HG02870 (cell line): ENCODE results near the gene FSD1L.

ENCODE experiments used
- ATAC-seq: cut with Tn5 transposase; IDR thresholded peaks from one replicate; pipeline ENCODE4 v1.9.1; 2021; ENCODE audit warnings: mild to moderate bottlenecking, moderate library complexity; ENCODE audit not compliant: unreplicated experiment

The FSD1L gene

DNA sequence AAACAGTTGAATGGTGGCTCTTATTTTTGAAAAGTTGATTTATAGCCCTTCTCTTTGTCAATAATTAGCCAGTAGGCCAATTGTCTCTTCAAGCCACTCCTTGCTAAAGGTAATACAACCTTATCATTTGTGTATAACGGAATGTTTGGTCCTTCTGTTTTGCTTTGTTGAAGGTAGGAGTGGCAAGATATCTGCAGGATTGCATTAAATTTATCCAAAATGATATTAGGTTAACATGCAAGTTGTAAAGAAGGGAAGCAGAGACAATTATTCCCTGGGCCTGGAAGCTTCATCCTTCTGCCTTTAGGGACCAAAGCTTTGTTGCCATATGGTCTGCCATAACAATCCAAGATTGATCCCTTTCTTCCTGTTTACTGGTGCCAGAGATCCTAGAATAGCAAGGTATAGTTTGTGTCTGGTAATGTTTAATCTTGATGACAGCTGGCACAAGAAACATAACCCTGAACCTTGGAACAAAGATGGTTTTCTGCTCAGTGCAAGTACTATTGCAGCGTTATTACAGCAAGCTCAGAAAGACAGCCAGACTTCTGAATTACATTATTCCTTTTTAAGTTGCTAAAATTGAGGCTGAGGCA is 15.5 kb upstream of the FSD1L start:
- ATAC-seq: no peak

DNA sequence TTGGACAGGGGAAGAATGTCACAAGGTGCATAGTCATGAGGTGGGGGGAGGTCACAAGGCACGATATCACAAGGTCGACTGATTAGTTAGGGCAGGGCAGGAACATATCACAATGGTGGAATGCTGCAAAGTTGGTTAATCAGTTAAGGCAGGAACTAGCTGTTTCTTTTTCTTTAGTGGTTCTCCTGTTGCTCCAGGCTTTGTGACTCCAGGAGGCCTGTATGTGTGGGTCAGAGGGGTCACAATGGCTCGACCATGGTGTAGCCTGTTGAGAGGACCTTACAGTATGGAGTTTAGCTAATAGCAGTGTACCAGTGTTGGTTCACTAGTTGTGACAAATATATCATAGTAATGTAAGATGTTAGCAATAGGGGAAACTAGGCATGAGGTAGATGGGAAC is 12.4 kb upstream of the FSD1L start:
- ATAC-seq: no peak

DNA sequence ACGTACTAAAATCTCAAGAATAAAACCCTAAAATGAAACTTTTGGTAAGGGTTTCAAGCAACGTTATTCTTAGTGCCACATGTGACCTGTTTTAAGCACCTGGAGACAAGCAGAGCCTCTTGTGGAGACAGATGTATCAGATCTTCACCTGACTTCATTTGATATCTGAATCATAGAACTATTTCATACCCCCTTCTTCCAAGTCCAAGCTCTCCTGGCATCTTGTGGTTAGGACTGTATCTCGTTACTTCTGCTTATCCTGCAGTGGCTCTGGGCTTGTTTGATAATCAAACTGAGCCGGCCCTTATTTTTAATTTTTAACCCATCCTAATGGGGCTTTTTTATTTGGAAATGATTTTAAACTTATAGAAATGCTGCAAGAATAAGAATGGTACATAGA is 11.1 kb upstream of the FSD1L start:
- no peak for ATAC-seq

DNA sequence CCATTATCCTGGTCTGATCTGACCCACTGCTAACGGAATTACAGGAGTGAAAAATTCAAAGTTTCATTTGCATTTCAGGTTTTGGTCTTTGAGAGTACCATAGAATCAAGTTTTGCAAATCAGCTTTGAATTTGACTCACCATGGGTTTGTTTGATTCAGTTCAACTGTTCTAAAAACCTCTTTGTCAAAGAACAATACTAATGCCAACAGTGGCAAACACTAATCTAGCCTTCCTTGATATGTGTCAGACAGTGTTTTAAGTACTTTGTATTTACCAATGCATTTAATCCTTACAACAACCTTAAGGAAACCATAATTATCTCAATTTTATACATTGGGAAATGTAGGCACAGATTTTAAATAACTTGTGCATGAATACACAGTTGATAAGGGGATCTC is 10.1 kb upstream of the FSD1L start:
- ATAC-seq: no peak

DNA sequence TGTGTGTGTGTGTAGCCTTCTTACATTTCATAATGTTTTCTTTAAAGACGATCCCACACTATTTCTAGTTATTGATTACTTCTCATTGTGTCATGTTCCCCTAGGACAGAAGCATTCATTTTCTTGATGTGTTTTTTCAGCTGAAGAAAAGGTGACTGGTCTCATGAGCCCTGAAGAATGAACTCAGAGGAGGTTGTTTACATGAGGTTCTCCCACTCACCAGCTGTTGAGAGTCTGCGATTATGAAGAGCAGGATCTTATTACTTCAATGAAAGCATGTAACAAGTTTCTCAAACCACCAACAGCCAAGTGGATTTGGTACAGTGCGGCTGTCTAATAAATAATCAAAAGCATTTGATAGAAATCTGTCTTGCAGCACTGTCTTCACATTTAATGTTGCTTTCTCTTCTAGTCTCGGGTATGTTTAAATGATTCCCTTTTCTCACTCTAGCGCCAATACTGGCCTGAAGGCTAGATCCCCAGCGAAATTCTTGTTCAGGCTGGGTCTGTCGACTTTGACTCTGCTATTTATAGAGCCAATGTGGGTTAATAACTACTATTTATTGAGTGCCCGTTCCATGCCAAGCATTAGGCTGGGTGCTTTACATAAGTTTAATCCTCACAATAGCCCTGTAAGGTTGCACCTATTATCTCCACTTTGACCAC is 9.6 kb upstream of the FSD1L start:
- ATAC-seq: no peak

DNA sequence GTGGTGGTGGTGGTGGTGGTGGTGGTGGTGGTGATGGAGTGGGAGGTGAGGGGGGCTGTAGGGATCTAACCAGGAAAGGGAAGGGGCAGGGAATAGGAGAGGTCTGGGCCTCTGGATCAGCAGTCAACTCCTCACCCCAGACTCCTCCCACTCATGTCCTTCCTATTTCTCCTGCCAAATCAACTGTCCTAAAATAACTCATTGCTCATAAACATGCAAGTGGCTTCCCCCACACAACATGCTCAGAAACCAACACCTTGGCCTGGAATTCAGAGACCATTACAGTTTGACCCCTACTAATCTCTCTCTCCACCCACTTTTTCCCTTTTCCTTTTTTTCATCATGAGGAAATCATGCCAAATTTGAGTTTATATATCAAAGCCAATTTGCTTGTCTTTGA is 8.4 kb upstream of the FSD1L start:
- no peak for ATAC-seq

DNA sequence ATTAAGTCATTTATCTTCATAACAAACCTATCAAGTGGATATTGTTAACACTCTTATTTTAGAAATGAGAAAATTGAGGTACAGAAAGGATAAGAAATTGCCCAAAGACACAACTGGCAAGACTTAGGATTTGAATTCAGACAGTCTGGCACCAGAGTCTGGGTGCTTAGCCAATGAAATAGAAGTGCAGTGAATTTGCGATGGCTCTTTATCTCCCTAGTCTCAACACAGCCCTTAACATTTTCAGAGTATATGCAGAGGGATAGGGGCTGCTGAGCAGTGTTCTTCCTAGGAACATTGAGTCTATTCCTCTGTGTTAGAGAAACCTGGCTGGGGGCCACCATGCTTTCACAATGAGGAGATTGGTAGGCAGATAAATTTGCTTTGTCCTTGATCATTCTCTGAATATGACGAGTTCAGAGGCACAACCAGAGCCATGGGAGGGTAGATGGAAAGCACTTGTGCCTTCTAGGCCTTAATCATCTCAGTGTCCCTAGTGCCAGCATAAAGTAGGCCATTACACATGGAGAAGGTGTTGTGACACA is 6.1 kb upstream of the FSD1L start:
- ATAC-seq: no peak

DNA sequence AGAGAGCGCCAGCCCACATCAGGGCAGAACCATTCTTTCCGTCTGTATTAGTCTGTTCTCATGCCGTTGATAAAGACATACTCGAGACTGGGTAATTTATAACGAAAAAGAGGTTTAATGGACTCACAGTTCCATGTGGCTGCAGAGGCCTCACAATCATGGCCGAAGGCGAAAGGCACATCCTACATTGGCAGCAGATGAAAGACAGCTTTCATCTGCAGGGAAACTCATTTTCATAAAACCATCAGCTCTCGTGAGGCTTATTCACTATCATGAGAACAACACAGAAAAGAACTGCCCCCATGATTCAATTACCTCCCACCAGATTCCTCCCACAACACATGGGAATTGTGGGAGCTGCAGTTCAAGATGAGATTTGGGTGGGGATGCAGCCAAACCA is 4.7 kb upstream of the FSD1L start:
- ATAC-seq: no peak

DNA sequence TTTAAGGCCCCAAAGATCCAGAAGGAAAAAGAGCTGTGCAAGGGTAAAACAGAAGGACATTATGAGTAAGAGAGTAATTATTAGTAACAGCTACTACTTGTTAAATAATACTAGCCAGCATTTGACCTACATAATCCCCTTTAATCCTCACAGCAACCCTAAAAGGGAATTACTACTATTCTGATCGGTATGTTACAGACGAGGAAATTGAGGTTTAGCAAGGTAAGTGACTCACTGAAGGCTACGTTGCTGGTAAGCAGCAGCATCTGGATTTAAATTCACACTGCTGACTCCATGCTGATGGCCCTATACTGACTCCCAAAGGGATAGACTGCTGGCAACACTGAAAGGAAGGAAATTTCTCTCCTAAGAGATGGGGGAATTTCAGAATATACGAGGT is 3.7 kb upstream of the FSD1L start:
- no peak for ATAC-seq

DNA sequence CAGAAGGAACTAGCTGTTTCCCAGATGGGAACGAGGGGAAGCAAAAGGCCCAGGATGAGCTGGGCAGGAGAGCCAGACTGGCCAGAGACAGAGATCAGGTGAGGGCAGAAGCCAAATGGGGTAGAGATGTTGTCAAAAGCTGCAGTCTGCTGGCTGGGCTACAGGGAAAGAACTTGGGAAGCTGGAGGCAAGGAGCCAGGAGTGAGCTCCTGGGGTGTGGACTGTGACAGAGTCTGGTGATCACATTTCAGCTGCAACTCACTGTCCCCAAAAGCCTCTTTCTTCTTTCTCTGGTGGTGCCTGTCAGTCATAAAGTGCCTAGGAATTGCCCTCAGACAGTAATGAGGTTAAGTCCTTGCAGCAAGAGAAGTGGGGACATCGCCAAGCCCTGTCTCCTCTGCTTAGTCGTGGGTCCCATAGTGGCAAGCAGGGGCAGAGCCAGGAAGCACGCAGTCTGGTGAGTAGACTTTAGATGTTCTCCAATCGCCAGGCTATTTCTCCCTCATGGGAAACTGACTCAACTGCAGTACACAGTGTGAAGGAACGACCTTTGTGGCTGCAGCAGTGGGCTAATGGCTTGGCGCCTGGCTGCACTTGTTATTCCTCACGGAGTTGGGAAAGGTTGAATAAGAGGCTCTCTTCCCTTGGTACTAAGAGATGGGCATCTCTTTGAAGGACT is 2.5 kb upstream of the FSD1L start:
- ATAC-seq: no peak

DNA sequence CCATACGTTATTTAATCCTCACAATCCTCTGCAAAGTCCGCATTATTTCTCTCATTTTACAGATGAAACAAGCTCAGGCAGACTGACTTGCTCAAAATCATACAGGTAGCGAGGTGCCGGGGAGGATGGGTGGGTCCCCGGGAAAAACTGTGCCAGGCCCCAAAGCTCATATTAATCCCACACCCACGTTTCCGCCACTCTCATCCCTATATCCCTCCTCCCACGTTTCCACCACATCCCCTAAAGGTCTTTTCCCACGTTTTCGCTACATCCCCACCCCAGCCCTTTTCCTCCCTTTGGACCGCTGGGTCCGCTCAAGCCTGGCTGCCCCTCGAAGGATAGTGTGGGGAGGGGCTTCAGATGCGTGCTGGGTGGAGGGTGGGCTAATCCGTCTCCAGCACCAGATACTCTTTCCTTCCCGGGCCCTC is 434 bp upstream of the FSD1L start:
- ATAC-seq: no peak

DNA sequence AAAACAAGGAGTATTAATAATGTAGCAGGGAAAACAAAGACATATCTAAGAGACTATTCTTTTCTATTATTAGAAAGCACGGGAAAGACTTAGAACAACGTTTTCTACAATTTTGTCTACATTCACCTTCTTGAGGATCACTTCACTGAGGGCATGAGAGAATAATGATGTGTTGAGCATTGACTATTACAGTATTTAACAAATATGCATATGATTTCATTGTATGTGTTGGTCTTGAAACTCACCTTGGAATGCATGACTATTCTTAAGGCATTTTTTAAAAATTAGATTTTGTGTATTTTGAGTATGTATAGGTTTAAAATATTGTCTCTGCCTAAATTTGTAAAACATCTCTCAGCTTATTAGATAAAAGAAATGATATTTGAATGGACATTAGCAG is 1.2 kb downstream of the FSD1L start:
- no peak for ATAC-seq

DNA sequence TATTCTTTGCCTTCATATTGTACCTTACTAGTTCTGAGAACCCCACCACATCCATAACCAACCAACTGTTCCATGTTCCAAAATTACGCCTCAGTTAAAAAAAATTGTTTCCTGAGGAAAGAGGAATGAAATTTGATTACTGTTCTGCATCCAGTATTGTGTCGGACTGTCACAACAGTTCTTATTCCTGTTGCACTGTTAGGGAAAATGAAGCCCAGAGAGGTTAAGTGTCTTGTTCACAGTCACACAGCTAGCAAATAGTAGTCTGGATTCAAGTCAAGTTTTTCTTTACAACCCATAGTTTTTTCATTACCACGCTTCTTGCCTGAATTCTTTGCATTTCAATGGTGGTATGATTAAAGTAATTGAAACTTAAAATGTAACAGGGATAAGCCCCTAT is 4.4 kb downstream of the FSD1L start:
- ATAC-seq: no peak

DNA sequence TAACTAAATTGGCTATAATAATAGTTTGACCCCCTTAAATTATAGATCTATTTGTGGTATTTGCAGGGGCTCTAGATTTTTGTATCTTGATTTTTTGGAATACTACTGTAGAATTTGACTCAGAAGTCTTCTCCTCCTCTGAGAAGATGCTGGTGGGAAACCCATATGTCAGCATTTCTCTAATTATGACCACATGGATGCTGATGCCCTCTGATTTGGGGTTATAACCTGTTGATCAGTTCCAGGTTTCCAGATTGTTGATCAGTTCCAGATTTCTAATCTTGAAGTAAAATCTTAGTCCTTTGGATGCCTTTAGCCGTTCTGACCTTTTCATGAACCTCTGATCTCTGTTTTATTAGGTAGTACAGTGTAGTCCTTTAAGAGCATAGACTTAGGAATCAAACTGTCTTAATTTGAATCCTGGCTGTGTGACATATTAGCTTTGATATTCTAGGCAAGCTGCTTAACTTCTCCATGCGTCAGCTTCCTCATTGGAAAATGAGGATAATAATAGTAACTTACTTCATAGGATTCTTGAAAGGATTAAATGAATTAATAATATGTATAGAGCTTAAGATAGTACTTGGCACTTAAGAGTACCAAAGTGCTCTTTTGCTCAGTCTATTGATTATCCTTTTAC is 8.1 kb downstream of the FSD1L start:
- ATAC-seq: no peak

DNA sequence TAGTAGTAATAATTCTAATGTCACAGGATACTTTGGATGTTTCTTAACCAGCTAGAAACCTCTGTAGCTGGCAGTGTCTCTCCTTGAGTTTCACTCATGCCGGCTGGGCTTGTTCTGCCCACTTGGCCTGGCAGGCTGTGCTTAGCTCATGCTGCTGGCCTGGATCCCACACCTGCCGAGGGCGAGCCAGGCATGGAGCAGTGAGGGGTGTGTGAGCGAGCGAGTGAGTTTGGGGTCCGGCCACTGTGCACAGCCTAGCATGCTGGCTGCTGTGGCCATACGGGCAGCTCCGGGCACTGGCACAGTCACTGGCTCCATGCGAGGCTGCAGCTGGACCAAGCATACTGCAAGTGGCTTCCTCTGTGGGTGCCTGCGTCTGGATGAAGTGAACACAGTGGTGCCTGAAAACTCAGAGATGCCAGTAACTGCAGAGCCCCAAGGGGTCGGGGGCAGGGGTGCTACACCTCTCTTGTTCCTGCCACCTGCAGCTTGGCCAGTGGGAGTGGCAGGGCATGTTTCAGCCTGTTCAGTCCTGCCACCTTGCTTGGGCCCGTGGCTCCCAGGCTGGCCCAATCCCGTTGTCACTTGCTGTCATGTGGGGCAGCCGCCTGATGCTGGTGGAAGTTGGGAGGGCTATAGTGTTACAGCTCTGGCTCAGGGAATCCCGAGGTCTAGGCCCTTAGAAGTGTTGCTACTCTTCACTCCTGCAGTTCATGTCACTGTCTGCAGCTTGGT is 9.9 kb downstream of the FSD1L start:
- no peak for ATAC-seq

DNA sequence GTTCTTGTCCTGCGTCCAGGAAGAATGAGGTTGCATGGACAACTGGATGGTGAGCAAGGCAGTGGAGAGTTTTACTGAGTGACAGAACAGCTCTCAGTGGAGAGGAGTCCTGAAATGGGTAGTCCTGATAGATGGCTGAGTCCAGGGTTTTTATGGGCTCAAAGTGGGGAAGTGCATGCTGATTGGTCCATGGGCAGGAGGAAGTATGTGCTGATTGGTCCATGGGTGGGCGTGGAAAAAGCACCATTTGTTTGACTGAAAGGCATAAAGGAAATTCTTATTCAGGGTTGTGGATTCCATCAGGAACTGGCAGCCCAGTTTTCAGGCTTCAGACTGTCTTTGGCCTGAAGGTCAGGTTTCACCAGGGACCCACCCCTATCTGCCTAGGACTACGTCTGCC is 10.6 kb downstream of the FSD1L start:
- ATAC-seq: no peak

DNA sequence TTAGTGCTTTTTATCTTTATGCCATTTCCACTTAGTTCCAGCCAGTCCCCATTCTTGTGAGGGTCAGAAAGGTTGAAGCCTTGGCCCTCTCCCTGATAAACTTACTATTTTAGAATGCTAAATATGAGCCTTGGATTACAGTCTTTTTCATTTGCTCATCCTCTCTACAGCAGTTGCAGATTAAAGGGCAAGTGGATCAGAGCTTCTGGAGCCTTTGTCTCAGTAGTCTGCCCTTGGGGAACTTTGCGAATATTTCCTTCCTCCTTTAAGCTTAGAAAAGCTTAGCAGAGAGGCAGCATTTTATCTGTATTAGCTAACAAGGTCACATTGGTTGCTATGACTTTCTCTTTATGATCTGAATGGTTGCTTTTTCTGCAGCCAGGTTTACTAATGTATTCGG is 11.5 kb downstream of the FSD1L start:
- no peak for ATAC-seq

DNA sequence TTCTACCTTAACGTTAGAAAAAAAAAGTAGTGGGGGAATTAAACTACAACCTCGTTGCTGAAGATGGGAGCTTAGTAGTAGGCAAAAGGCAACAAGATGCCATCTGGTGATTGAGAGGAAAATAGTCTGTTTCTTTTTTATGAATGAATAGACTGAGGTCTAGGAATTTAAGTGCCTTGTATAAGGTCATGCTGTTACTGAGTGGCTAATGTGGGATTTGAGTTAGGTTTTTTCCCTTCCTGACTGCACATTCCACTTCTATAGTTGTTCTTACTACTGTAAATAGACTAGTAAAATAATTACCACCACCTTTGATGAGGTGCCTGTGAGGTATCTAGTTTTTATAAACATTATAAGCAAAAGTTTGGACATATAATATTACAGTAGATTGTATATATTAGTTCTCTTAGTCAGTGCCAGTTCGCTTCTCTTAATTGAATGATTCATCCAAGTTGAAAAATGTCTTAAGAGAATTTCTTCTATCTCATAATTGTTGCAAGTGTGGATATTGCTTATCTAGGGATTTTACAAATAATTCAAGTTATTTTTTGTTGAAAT is 19.1 kb downstream of the FSD1L start:
- no peak for ATAC-seq

DNA sequence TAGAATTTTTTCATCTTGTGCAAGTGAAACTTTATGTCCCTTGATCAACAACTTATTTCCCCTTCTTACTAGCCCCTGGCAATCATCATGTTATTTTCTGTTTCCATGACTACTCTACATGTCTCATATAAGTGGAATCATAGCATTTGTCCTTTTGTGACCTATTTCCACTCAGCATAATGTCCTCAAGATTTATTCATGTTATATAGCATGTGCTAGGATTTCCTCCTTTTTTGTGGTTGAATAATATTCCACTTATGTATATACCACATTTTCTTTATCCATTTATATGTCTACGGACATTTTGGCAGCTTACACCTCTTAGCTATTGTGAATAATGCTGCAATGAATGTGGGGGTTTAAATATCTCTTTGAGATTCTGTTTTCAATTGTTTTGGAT is 21.0 kb downstream of the FSD1L start:
- ATAC-seq: no peak

DNA sequence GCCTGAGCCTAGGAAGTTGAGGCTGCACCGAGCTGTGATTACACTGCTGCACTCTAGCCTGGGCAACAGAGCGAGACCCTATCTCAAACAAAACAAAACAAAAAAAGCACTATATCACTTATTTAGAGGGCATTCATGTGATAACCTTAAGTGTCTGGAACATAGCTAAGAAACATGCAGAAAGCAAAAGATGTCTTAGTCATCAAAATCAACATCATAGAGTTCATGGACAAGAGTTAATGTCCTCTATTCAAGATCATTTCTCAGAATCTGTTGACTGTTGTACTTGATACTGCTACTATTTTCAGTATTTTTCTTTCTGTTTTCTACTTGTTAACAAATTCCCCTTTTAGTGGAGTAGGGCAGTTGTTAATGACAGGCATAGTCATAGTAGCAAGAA is 25.4 kb downstream of the FSD1L start:
- no peak for ATAC-seq

DNA sequence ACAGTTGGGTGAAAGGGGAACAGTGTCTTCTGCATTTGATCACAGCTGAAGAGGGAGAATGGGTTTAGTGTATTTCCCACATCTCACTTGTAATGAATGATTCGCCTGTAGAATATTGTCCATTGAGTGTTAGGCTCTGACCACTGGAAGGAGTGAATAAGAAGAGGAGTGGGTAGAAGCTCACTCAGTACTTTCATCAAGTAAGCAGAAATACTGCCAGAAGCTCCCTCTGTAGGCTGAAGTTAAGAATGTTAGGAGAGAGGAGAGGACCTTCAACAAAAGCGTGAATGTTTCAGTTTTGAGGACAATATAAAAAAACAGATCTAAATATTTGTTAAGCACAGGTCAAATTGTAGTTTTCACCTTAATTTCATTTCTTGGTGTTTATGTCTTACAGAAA is 27.5 kb downstream of the FSD1L start:
- no peak for ATAC-seq
